ENCODE measurements around the gene DUS2.

DNA sequence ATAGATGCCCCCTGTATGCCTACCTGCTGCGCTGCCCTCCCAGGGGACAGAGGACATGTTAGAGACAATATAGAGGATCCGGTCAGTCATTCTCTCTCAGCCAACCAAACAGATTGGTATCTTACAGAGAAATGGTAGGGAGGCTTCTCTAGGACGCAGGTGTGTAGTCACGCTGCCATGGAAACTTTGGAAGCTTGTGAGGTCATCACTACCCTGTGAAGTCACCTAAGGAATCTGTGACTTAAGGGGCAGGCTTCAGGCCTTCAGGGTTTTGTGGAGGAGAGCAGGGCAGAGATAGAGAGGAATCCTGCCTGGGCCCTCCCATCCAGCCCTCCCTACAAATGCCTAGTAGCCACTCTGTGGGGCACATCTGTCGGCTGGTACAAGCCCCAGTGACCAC is 7.4 kb upstream of the DUS2 start, which contains the start of gene DPEP2NB:
- TF ChIP-seq CTCF (IDR thresholded peaks at IDR 0.05) (no peak), POLR2AphosphoS5 (IDR thresholded peaks at IDR 0.05) (no peak), EP300 (IDR thresholded peaks at IDR 0.05) (no peak)

Data from gastroesophageal sphincter (tissue), 3 donors.